HG03060 (cell line): ENCODE data around the gene PRAMEF14.
"Not testable (repeated sequence)": the region's sequence is repeated elsewhere in the genome, so short reads cannot be mapped to it uniquely, and the experiment has no call there.

Source experiments
- ATAC-seq: cut with Tn5 transposase; IDR thresholded peaks from one replicate; pipeline ENCODE4 v1.9.1; 2021; ENCODE audit warnings: low read depth, moderate number of reproducible peaks; ENCODE audit not compliant: unreplicated experiment

The PRAMEF14 gene, protein sequence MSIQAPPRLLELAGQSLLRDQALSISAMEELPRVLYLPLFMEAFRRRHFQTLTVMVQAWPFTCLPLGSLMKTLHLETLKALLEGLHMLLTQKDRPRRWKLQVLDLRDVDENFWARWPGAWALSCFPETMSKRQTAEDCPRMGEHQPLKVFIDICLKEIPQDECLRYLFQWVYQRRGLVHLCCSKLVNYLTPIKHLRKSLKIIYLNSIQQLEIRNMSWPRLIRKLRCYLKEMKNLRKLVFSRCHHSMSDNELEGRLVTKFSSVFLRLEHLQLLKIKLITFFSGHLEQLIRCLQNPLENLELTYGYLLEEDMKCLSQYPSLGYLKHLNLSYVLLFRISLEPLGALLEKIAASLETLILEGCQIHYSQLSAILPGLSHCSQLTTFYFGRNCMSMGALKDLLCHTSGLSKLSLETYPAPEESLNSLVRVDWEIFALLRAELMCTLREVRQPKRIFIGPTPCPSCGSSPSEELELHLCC

DNA sequence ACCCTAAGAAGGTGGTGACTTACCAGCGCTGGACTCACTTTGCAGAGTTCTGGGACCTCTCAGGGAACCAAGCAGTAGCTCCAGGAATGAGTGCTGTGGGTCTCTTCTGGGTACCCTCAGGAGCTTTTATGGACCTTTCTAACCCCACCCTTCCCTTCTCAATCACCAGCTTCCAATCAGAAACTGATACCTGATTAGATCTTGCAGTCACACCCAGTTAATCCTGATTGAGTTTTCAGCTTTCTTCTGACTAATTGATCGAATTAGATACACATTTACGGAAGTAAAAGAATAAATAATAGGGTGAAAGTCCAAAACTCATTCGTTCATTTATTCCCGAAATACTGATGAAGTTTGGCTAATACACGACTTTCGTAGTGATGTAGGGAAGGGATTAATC, at the start of gene PRAMEF14:
Gene PRAMEF14, minus strand, starts transcription at position 101 of the 400 bp plus-strand sequence. CDS start 1,820 bp downstream, outside the sequence.
- ATAC-seq, result not testable (repeated sequence)

DNA sequence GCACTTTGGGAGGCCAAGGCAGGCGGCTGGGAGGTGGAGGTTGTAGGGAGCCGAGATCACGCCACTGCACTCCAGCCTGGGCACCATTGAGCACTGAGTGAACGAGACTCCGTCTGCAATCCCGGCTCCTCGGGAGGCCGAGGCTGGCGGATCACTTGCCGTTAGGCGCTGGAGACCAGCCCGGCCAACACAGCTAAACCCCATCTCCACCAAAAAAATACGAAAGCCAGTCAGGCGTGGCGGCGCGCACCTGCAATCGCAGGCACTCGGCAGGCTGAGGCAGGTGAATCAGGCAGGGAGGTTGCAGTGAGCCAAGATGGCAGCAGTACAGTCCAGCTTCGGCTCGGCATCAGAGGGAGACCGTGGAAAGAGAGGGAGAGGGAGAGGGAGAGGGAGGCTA, 48.4 kb upstream of the PRAMEF14 start:
- ATAC-seq, result not testable (repeated sequence)

DNA sequence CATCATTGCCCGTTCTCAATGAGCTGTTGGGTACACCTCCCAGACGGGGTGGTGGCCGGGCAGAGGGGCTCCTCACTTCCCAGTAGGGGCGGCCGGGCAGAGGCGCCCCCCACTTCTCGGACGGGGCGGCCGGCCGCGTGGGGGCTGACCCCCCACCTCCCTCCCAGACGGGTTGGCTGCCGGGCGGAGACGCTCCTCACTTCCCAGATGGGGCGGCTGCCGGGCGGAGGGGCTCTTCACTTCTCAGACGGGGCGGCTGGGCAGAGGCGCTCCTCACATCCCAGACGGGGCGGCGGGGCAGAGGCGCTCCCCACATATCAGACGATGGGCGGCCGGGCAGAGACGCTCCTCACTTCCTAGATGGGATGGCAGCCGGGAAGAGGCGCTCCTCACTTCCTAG, 47.8 kb upstream of the PRAMEF14 start:
- ATAC-seq, result not testable (repeated sequence)

DNA sequence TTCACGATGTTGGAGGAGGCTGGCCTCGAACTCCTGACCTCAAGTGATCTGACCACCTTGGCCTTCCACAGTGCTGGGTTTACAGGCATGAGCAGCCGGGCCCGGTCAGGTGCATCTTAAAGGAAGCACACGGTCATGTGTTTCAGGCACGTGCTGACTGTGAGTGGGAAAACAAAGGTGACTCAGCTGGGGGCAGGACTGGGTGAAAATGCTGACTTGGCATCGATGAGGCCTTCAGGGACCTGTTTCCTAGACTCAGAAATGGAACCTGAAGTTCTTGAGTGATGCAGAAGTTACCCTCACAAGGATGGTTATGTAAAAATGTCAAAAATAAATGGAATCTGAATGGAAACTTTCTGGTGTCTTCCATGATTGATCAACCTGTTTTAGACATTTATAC, 46.1 kb upstream of the PRAMEF14 start:
- not testable (repeated sequence) for ATAC-seq

DNA sequence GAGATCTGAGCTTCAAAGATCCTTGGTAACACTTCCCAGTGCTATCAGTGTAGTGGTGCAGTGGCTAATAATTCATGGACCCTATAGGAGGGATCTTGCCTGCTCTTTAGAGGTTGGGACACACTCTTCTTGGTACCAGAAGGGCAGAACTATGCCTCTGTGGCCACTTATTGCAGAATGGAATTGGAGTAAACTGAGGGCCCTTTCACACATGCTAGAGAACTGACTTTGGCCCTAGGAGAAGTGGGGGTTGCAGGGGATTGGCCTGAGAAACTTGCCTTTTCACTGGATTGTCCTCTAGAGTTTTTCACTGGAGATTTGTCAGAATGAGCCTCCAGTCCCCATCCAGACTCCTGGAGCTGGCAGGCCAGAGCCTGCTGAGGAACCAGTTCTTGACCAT, 42.4 kb upstream of the PRAMEF14 start, which contains the start of gene PRAMEF17:
Gene PRAMEF17, plus strand, starts transcription at position 301 of the 400 bp plus-strand sequence. Its CDS starts 26 bp downstream, at position 327.
- not testable (repeated sequence) for ATAC-seq

DNA sequence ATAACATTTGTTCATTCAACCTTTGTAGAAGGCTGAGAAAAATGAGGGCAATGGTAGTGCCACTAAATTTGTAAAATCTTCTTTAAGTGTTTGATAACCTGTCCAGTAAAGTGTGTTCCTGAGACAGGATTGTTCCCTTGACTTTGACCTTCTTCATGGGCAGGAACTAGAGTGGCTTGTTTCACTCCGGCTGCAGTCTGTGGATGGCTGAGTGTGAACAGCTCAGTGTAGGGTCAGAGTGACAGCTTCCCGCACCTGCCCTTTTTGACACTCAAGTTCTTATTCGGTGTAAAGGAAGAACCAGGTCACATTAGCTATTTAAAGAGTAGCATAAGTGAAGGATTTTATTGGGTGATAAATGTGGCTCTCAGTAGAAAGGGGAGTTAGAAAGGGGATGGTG, 33.4 kb upstream of the PRAMEF14 start:
- not testable (repeated sequence) for ATAC-seq

DNA sequence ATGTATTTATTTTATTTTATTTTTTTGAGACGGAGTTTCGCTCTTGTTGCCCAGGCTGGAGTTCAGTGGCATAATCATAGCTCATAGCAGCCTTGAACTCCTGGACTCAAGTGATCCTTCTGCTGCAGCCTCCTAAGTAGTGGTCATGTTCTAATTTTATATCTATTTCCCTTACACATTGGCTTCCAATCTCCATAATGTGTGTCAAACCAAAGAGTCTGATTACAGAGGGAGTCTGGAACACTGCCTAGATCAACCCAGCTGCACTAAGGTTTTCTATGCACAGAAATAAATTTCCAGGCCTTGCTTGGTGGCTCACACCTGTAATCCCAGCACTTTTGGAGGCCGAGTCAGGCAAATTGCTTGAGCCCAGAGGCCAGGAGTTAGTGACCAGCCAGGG, 32.0 kb upstream of the PRAMEF14 start:
- not testable (repeated sequence) for ATAC-seq

DNA sequence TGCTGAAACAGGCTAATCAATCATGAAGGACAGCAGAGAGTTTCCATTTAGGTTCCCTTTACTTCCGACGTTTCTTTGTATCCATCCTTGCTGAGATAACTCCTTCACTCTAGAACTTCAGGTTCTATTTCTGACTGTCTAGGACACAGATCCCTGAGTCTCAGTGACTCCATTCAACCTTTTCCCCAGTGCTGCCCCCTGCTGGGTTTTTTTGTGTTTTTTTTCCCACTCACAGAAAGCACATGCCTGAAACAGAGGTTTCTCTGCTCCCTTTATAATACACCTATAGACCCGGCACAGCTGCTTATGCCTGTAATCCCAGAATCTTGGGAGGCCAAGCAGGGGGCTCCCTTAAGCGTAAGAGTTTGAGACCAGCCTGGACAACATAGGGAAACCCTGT, 21.6 kb upstream of the PRAMEF14 start:
- ATAC-seq, result not testable (repeated sequence)

DNA sequence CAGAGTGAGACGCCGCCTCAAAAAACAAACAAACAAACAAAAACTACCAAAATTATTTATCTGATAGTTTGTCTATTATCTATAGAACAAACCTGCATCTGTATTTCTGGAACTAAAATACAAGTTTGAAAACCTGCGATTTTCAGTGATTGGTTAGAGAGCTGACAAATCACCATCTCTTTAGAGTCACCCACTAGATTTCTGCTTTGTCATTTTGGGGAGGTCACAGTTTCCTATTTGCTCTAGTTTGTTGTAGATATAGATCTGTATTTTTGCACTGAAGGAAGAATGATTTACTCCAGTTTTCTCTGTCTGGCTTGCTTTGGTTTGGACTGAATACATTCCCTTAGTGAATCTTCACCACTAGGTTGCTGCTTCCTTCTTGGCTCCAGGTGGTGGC, 19.6 kb upstream of the PRAMEF14 start:
- ATAC-seq, result not testable (repeated sequence)

DNA sequence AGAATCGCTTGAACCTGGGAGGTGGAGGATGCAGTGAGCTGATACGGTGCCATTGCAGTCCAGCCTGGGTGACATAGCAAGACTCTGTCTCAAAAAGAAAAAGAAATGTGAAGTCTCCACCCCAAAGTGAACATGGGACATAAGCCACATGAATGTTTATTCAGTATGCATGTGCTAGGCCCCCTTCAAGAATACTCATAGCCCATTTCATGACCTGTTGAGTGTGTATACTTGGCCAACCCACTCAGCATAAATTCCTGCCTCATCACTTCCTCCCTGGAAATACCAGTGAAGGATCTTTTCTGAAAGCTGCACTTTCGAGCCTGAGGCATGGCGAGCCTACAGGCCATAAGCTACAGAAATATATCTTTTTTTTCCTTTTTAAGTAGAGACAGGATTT, 18.0 kb upstream of the PRAMEF14 start:
- ATAC-seq, result not testable (repeated sequence)

DNA sequence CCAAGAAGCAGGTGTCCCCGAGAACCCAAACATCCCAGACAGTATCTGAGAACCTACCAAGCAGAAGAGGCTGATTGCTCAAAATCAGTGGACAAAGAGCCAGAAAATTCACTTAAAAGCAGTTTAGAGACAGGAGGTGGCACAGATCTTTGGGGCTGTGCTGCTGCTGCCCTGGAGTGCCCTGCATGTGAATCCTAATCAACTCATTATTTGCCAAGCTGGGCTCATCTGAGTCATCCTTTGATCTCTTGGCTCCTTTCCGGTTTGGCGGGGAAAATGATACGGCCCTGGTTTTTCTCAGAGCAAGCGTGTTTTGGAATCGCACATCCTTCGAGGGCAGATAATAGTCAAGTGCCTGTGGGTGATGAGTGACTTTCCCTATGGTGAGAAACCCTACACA, 15.4 kb upstream of the PRAMEF14 start:
- not testable (repeated sequence) for ATAC-seq

DNA sequence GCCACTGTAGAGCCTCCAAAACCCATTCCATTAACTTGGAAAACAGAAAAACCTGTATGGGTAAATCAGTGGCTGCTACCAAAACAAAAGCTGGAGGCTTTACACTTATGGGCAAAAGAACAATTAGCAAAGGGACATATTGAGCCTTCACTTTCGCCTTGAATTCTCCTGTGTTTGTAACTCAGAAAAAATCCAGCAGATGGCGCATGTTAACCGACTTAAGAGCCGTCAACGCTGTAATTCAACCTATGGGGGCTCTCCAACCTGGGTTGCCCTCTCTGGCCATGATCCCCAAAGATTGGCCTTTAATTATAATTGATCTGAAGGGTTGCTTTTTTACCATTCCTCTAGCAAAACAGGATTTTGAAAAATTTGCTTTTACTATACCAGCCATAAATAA, 9.8 kb upstream of the PRAMEF14 start:
- ATAC-seq, result not testable (repeated sequence)

DNA sequence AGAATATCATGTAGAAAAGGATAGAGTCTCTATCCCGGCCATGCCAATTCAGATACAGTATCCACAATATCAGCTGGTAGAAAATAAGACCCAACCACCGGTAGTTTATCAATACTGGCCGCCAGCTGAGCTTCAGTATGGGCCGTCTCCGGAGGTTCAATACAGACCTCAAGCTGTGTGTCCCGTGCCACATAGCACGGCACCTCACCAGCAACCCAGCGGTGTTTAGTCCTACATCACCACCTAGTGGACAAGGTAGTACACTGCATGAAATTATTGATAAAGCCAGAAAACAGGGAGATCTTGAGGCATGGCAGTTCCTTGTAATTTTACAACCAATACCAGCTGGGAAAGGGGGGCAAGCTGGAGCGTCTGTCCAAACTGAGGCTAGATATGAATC, 7.5 kb upstream of the PRAMEF14 start:
- ATAC-seq, result not testable (repeated sequence)

DNA sequence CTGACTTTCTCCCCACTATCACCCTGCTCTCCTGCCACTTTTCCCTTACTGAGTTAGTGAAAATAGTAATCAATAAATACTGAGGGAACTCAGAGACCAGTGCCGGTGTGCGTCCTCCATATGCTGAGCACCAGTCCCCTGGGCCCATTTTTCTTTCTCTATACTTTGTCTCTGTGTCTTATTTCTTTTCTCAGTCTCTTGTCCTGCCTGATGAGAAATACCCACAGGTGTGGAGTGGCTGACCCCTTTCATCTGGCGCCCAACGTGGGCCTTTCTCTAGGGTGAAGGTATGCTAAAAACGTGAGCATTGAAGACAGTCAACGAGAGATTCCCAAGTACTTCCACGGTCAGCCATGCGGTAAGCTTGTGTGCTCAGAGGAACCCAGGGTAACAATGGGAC, 6.5 kb upstream of the PRAMEF14 start:
- ATAC-seq, result not testable (repeated sequence)

DNA sequence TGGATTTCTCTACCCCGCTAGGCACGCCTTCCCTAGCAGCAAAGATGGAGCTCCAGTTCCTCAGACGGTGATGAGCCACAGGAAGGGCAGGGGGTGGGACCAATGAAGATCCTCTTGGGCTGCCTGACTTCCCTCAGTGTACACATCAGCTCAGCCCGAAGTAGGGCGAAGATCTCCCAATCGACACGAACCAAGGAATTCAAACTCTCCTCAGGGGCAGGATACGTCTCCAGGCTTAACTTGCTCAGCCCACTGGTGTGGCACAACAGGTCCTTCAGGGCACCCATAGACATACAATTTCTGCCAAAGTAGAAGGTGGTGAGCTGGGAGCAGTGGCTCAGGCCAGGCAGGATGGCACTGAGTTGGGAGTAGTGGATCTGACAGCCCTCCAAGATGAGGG, 4.4 kb downstream of the PRAMEF14 start:
- not testable (repeated sequence) for ATAC-seq

DNA sequence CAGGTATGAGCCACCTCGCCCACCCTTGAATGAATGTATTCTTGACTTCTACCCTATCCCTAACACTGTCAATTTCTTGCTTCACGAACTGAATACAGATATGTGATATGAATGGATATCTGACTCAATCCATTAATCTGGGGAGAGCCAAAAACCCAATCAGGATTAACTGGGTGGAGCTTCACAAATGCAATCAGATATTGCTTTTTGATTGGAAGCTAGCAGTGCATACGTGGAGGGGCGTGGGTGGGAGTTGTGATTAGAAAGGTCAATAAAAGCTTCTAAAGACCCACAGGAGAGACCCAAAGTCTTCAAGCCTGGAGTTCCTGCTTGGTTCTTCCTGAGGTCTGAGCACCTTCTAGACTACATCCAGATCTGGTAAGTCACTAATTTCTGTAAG, 31.7 kb downstream of the PRAMEF14 start, which contains the start of gene PRAMEF15:
Gene PRAMEF15, plus strand, starts transcription at position 301 of the 400 bp plus-strand sequence. CDS start 2,827 bp downstream, outside the sequence.
- not testable (repeated sequence) for ATAC-seq

DNA sequence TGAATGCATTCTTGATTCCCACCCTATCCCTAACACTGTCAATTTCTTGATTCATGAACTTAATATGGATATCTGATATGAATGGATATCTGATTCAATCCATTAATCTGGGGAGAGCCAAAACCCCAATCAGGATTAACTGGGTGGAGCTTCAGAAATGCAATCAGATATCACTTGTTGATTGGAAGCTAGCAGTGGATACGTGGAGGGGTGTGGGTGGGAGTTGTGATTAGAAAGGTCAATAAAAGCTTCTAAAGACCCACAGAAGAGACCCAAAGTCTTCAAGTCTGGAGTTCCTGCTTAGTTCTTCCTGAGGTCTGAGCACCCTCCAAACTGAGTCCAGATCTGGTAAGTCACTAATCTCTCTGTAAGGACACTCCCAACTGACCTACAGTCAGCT, 43.7 kb downstream of the PRAMEF14 start, which contains the start of gene PRAMEF33:
Gene PRAMEF33, plus strand, starts transcription at position 301 of the 400 bp plus-strand sequence. CDS start 2,416 bp downstream, outside the sequence.
- ATAC-seq, result not testable (repeated sequence)

DNA sequence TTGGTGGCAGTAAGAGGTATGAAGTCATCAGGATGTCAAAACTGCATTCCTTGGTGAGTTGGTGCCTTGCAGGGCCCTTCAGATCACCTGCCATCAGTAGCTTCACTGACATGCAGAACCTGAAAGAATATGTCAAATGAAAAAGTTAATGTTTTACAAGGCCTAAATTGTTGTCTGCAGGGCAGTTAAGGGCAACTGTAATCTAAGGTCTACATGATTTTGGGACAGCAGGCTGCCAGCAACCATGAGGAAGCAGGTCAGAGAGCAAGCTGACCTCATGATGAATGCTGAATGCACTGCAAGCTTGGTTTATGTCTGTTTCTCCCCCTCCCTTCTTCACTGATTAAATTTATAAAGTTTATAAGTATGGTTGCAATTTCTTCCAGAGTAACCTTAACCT, 44.7 kb downstream of the PRAMEF14 start:
- not testable (repeated sequence) for ATAC-seq

DNA sequence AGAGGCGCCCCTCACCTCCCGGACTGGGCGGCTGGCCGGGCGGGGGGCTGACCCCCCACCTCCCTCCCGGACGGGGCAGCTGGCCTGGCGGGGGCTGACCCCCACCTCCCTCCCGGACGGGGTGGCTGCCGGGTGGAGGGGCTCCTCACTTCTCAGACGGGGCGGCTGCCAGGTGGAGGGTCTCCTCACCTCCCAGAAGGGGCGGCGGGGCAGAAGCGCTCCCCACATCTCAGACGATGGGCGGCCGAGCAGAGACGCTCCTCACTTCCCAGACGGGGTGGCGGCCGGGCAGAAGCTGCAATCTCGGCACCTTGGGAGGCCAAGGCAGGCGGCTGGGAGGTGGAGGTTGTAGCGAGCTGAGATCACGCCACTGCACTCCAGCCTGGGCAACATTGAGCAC, 48.2 kb downstream of the PRAMEF14 start:
- ATAC-seq, result not testable (repeated sequence)

DNA sequence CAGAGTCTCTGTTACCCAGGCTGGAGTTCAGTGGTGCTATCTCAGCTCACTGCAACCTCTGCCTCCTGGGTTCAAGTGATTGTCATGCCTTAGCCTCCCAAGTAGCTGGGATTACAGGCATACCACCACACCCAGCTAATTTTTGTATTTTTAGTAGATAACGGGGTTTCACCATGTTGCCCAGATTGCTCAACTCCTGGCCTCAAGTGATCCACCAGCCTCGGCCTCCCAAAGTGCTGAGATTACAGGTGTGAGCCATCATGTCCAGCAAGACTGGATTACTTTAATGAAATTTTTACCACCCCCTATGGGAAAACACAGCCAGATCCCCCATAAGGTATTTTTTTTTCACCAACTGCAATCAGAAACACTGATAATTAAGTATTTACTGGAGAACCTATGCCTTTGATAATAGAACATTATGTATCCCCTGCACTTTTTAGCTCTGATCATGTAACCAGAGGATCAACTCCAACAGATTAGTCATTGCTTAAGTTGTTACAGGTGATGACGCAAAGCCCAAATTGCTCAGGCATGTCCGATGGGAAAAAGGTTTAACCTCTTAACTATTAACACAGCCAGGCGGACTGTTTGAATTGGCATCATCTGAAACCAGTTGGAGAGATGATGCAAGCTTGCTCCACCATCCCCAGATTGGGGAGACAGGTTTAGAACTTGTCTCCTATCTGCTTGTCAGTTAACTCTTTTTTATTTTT, 49.6 kb downstream of the PRAMEF14 start:
- not testable (repeated sequence) for ATAC-seq
